SK-N-SH treated with all-trans-retinoic acid at 6 μM for 48 hours (cell line): ENCODE data around the gene RALGPS1.

Source experiments
- CSDC2 ChIP-seq: fragments of 250-450 bp; sonication (Bioruptor Pico); IDR thresholded peaks from 2 replicates; pipeline ENCODE4 v1.5.0; 2020; ENCODE audit warnings: mild to moderate bottlenecking, moderate library complexity
- RARB ChIP-seq: fragments of 250-450 bp; sonication (Bioruptor Pico); IDR thresholded peaks from 2 replicates; pipeline ENCODE4 v1.8.0; 2021; ENCODE audit warnings: mild to moderate bottlenecking, moderate library complexity
- TCF4 ChIP-seq: fragments of 250-450 bp; sonication (Bioruptor Pico); IDR thresholded peaks from 2 replicates; pipeline ENCODE4 v1.8.0; 2021; ENCODE audit warnings: mild to moderate bottlenecking, moderate library complexity, borderline replicate concordance
- TOX ChIP-seq: fragments of 250-450 bp; sonication (Bioruptor Pico); IDR thresholded peaks from 2 replicates; pipeline ENCODE4 v1.8.0; 2021; ENCODE audit warnings: mild to moderate bottlenecking, moderate library complexity, borderline replicate concordance
- ZC3H10 ChIP-seq: fragments of 250-450 bp; sonication (Bioruptor Pico); IDR thresholded peaks from 2 replicates; pipeline ENCODE4 v1.5.1; 2021; ENCODE audit warnings: mild to moderate bottlenecking, moderate library complexity
- ZFP3 ChIP-seq: fragments of 250-450 bp; sonication (Bioruptor Pico); IDR thresholded peaks from 2 replicates; pipeline ENCODE4 v1.5.0; 2020; ENCODE audit warnings: mild to moderate bottlenecking, moderate library complexity
- TF ChIP-seq, protein P1 (sequence below): fragments of 250-450 bp; sonication (Bioruptor Pico); IDR thresholded peaks from 2 replicates; pipeline ENCODE4 v1.5.1; 2021; ENCODE audit warnings: mild to moderate bottlenecking, moderate library complexity
- TF ChIP-seq, protein P2 (sequence below): fragments of 250-450 bp; sonication (Bioruptor Pico); IDR thresholded peaks from 2 replicates; pipeline ENCODE4 v1.8.0; 2020; ENCODE audit warnings: mild to moderate bottlenecking, moderate library complexity, borderline replicate concordance

DNA sequence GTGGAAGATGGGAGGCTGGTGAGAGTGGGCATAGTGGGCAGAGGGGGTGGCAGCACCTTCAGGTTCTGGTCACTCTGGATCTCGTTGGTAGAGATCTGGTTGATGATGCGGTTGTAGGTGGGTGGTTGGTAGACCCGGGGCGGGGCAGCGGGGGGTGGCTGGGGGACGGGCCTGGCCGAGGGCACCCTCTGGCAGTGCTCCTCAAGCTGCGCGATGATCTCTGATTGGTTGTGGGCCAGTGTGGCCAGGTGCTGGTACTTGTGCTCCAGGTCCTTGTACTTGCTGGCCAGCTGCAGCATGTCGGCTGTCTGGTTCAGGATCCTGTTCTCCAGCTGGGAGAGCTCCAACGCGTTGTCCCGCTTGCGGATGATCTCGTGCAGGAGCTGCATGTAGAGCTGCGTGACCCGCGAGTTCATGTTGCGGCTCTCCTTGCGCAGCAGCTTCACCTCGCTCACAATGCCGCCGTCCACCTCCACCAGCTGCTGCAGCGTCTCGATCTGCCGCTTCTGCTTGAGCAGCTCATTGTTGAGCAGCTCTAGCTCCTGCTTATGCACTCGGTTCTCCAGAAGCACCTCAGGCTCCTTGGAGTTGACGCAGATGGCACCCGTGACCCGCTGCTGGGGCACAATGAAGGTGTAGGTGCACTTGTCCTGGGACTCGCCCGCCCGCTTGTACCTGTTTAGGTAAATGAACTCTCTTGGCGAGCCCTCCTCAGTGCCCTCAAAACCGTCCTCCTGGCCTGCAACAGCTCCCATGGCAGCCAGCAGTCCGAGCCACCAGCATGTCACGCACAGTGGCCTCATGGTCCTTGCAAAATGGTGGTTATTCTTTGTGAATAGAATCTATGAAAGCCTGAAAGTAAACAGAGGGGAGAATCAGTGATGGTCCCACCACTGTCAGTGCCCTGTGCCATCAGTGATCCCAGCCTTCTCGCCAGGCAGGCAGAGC is 193.6 kb downstream of the RALGPS1 start:
- TF ChIP-seq TOX (CRISPR knock-in tag) (no peak), RARB (CRISPR knock-in tag) (no peak), CSDC2 (no peak), ZC3H10 (no peak), ZFP3 (CRISPR knock-in tag) (no peak), TCF4 (CRISPR knock-in tag) (no peak)
- TF ChIP-seq, protein P1, sequence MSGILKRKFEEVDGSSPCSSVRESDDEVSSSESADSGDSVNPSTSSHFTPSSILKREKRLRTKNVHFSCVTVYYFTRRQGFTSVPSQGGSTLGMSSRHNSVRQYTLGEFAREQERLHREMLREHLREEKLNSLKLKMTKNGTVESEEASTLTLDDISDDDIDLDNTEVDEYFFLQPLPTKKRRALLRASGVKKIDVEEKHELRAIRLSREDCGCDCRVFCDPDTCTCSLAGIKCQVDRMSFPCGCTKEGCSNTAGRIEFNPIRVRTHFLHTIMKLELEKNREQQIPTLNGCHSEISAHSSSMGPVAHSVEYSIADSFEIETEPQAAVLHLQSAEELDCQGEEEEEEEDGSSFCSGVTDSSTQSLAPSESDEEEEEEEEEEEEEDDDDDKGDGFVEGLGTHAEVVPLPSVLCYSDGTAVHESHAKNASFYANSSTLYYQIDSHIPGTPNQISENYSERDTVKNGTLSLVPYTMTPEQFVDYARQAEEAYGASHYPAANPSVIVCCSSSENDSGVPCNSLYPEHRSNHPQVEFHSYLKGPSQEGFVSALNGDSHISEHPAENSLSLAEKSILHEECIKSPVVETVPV, result no peak
- TF ChIP-seq, protein P2, sequence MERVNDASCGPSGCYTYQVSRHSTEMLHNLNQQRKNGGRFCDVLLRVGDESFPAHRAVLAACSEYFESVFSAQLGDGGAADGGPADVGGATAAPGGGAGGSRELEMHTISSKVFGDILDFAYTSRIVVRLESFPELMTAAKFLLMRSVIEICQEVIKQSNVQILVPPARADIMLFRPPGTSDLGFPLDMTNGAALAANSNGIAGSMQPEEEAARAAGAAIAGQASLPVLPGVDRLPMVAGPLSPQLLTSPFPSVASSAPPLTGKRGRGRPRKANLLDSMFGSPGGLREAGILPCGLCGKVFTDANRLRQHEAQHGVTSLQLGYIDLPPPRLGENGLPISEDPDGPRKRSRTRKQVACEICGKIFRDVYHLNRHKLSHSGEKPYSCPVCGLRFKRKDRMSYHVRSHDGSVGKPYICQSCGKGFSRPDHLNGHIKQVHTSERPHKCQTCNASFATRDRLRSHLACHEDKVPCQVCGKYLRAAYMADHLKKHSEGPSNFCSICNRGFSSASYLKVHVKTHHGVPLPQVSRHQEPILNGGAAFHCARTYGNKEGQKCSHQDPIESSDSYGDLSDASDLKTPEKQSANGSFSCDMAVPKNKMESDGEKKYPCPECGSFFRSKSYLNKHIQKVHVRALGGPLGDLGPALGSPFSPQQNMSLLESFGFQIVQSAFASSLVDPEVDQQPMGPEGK, result no peak
